Tibial artery (tissue), 4 donors: ENCODE results near the gene CEACAM1.

ENCODE experiments used
- DNase-seq, 2 donors: peaks; one replicate each; pipeline ENCODE4 v3.0.0-alpha.2; 2019
- H3K27ac ChIP-seq, 2 donors: fragments of 200-600 bp; sonication (generic) in 1 of 2; 1 replicate in 1 of 2; 2 replicates in 1 of 2; pipeline ENCODE4 v1.5.1; 2018 to 2019; ENCODE audit warnings: mild to moderate bottlenecking in 1 of 2
- H3K27me3 ChIP-seq, 2 donors: fragments of 200-600 bp; sonication (generic) in 1 of 2; one replicate each; pipeline versions ENCODE4 v1.5.1 to v1.6.0; 2016 to 2019
- H3K36me3 ChIP-seq, 3 donors: fragments of 200-600 bp; sonication (generic) in 2 of 3; one replicate each; pipeline ENCODE4 v1.5.1; 2016 to 2019; ENCODE audit warnings: mild to moderate bottlenecking in 2 of 3
- H3K4me1 ChIP-seq, 4 donors: fragments of 200-600 bp; sonication (generic) in 2 of 4; 1 replicate in 3 of 4; 2 replicates in 1 of 4; pipeline ENCODE4 v1.5.1; 2016 to 2019
- H3K4me3 ChIP-seq, 2 donors: fragments of 200-600 bp; sonication (generic) in 1 of 2; 1 replicate in 1 of 2; 2 replicates in 1 of 2; pipeline ENCODE4 v1.5.1; 2018 to 2019; ENCODE audit warnings: mild to moderate bottlenecking in 2 of 2
- H3K9me3 ChIP-seq, 3 donors: fragments of 200-600 bp; sonication (generic) in 1 of 3; one replicate each; pipeline ENCODE4 v1.5.1; 2016 to 2019
- CTCF ChIP-seq, 2 experiments: fragments of 200-600 bp in 1 of 2; fragments of 450-650 bp in 1 of 2; IDR thresholded peaks; one replicate each; pipeline ENCODE4 v1.5.1; 2017 to 2019; ENCODE audit warnings: antibody characterized with exemption in 2 of 2, mild to moderate bottlenecking in 1 of 2, moderate library complexity in 1 of 2
- intact Hi-C: fragments of 100-400 bp; cut with DNase I; formaldehyde crosslinking; loops from one replicate; pipeline ENCODE4 v1.15.0; 2023; ENCODE audit warnings: low total_unique reads

CEACAM1 gene

GRCh38 chr19:42521346-42522030 lies 6.8 kb downstream of the CEACAM1 start:
- Histone ChIP-seq H3K27me3 (no peaks in the 10 kb centered on the region), H3K4me3 (no peak overlapping the region), H3K4me1 (peaks cover 0 to 3% (median 0%) of the 10 kb centered on the region in 4 donors), H3K27ac (no peak overlapping the region), H3K36me3 (peaks cover 0 to 6% (median 0%) of the 10 kb centered on the region in 3 donors), H3K9me3 (no peaks in the 10 kb centered on the region)
- TF ChIP-seq CTCF (IDR thresholded peaks at IDR 0.05): no peak
- intact Hi-C loops: no loop called here
- DNase-seq: no peak

- no peak overlapping the region for H3K4me3 ChIP-seq
- no peak overlapping the region for H3K27ac ChIP-seq
- H3K4me1 ChIP-seq: no peaks in the 10 kb centered on the region
- H3K36me3 ChIP-seq: peaks cover 0 to 6% (median 0%) of the 10 kb centered on the region in 3 donors
- H3K9me3 ChIP-seq: no peaks in the 10 kb centered on the region
- TF ChIP-seq CTCF (IDR thresholded peaks at IDR 0.05): no peak
- DNase-seq: no peak
- H3K27me3 ChIP-seq: no peaks in the 10 kb centered on the region
- intact Hi-C loops: no loop called here
Measured at GRCh38 chr19:42519108-42519507, 9.2 kb downstream of the CEACAM1 start.

GRCh38 chr19:42516771-42517170 lies 11.5 kb downstream of the CEACAM1 start:
- Histone ChIP-seq H3K4me3 (no peak overlapping the region), H3K4me1 (no peaks in the 10 kb centered on the region), H3K27ac (no peak overlapping the region), H3K27me3 (no peaks in the 10 kb centered on the region), H3K36me3 (peaks cover 0 to 4% (median 0%) of the 10 kb centered on the region in 3 donors), H3K9me3 (no peaks in the 10 kb centered on the region)
- TF ChIP-seq CTCF (IDR thresholded peaks at IDR 0.05): no peak
- no peak for DNase-seq
- intact Hi-C loops: no loop called here

- no peak for TF ChIP-seq CTCF (IDR thresholded peaks at IDR 0.05)
- no peak for DNase-seq
- Histone ChIP-seq H3K4me3 (no peak overlapping the region), H3K27ac (no peak overlapping the region), H3K36me3 (no peaks in the 10 kb centered on the region), H3K4me1 (no peaks in the 10 kb centered on the region), H3K27me3 (no peaks in the 10 kb centered on the region), H3K9me3 (no peaks in the 10 kb centered on the region)
- intact Hi-C loops: no loop called here
Measured at GRCh38 chr19:42515241-42515832, 12.9 kb downstream of the CEACAM1 start.

GRCh38 chr19:42514449-42514848 lies 13.8 kb downstream of the CEACAM1 start:
- no peak for DNase-seq
- Histone ChIP-seq H3K4me1 (no peaks in the 10 kb centered on the region), H3K27me3 (no peaks in the 10 kb centered on the region), H3K9me3 (no peaks in the 10 kb centered on the region), H3K4me3 (no peak overlapping the region), H3K36me3 (no peaks in the 10 kb centered on the region), H3K27ac (no peak overlapping the region)
- no peak for TF ChIP-seq CTCF (IDR thresholded peaks at IDR 0.05)
- intact Hi-C loops: no loop called here
